ENCODE data around the gene GOLGA5.
"Not testable (repeated sequence)": the region's sequence is repeated elsewhere in the genome, so short reads cannot be mapped to it uniquely, and the experiment has no call there.

Gene GOLGA5

DNA sequence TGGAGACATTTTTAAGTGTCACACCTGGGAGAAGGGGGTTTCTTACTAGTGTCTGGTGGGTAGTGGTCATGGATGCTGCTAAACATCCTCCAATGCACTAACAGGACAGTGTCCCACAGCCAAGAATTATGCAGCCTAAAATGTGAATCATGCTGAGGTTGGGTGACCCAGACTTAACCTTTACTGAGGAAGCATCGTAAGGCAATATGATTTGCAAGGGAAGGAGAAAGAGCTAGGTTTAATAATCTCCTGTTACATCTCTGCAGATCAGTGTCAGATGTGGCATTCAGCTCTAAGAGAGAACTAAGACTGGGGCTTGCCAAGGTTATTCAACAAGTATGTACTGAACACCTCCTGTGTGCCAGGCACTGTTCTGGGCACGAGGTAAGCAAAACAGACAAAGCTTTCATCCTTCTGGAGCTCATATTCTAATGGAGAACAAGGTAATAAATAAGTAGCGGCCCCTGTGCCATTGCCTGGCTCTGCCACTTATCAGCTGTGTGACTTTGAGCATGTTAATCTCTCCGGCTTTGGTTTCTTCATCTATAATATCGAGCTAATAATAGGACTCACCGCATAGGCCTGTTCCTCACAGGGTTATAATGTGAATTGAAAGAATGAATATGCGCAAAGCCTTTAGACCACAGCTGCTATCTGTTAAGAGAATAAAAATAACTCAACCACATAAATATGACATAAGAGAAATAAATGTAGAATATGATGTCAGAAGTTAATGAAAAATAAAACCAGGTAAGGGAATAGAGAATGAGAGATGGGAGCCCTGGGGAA, 13.5 kb upstream of the GOLGA5 start:
- DNase-seq: no peak

DNA sequence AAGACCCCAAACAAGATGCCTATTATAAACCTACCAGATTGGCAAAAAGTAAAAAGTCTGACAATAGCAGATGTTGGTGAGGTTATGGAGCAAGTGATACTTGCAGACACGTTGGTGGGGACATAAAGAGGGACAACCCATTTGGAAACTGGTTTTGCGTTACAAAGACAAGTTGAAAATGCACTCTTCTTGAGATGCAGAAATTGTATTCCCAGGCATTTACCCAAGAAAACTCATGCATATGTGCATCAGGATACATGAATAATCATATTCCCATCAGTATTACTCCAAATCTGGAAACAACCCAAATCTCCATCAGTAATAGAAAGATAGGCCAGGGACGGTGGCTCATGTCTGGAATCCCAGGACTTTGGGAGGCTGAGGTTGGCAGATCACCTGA, 12.8 kb upstream of the GOLGA5 start:
- no peak for DNase-seq

GRCh38 chr14:92783813-92784431, 10.2 kb upstream of the GOLGA5 start:
- peak in 1 of 2 donors; percentile 30 for DNase-seq

GRCh38 chr14:92785667-92786426, 8.3 kb upstream of the GOLGA5 start:
- DNase-seq: no peak

GRCh38 chr14:92786427-92786756, 7.7 kb upstream of the GOLGA5 start:
- no peak for DNase-seq

DNA sequence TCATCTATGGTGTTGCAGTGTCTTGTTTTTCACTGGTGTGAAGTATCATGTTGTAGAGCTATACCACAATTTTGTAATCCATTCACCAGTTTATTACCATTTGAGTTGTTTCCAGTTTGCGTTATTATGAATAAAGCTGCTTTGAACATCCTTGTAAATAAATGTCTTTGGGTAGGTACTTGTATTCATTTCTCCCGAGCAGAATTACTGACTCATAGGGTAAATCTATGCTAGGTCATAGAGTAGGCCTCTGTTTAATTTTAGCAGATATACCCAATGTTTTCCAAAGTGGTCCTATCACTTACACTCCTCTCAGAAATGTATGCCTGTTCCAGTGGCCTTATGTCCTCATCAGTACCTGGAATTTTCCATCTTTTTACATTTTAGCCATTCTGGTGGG, 6.6 kb upstream of the GOLGA5 start:
- no peak for DNase-seq

- no peak for DNase-seq
Observed at GRCh38 chr14:92789457-92790089, 4.5 kb upstream of the GOLGA5 start.

- no peak for DNase-seq
Observed at GRCh38 chr14:92792885-92793284, 1.2 kb upstream of the GOLGA5 start.

- DNase-seq: no peak
Observed at GRCh38 chr14:92794547-92794941, 439 bp downstream of the GOLGA5 start.

DNA sequence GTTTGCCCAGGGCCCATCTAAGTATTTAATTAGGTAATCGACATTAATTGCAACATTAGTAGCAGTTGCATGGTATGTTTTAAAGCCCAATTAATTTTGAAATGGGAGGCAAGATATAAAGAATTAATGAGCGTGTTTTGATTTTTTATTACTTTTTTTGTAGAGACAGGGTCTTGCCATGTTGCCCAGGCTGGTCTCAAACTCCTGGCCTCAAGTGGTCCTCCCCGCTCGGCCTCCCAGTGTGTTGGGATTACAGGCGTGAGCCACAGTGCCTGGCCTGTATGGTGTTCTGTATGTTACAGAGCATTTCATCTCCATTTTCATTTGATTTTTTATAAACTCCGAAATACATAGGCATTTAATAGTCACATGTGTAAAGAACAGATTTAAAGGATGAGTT, 856 bp downstream of the GOLGA5 start:
- no peak for DNase-seq

GRCh38 chr14:92797935-92798653, 4.0 kb downstream of the GOLGA5 start:
- DNase-seq: no peak

DNA sequence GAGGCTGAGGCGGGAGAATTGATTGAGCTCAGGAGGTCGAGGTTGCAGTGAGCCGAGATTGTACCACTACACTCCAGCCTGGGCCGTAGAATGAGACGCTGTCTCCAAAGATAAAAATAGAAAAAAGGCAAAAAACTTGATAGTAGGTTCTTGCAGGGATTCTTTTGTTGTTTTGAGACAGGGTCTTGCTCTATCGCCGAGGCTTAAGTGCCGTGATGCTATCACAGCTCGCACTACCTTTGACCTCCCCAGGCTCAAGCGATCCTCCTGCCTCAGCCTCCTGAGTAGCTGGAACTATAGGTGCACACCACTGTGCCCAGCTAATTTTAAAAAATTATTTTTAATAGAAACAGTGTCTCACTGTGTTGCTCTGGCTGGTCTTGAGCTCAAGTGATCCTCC, 4.7 kb downstream of the GOLGA5 start:
- DNase-seq: no peak

- no peak for DNase-seq
Observed at GRCh38 chr14:92800012-92800411, 5.9 kb downstream of the GOLGA5 start.

DNA sequence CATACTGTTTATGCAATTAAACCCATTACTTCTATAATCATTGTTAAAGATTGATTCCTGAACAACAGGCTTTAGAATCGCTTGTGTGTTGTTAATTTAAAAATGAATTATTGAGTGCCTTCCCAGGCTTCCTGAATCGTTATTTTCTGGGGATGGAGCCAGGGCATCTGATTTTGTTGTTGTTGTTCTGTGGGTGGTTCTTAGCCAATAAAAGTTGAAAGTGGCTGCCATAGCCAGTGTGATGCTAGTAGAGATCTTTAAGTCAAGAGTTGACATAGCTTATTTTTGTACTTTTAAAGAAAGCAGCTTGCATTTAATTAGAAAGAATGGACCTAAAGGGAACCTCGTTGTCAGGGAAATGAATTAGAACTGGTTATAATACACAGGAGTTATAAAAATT, 6.4 kb downstream of the GOLGA5 start:
- no peak for DNase-seq

DNA sequence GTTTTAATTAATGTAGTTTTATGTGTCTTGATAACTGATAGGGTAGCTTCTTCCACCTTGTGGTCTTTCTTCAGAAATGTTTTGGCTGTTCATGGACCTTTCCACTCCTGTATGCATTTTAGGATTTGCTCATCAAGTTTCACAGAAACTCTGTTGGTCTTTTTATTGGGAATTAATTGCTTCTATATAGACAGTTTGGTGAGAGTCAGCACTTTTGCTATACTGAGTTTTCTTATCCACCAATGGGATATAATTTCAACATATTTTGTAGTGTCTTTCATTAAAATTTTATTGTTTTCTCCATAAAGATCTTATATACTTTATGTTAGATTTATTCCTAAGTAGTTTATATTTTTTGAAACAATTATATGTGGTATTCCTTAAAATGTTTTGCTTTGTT, 7.8 kb downstream of the GOLGA5 start:
- no peak for DNase-seq

- DNase-seq: no peak
Observed at GRCh38 chr14:92802678-92803077, 8.6 kb downstream of the GOLGA5 start.

- DNase-seq: no peak
Observed at GRCh38 chr14:92813201-92813600, 19.1 kb downstream of the GOLGA5 start.

DNA sequence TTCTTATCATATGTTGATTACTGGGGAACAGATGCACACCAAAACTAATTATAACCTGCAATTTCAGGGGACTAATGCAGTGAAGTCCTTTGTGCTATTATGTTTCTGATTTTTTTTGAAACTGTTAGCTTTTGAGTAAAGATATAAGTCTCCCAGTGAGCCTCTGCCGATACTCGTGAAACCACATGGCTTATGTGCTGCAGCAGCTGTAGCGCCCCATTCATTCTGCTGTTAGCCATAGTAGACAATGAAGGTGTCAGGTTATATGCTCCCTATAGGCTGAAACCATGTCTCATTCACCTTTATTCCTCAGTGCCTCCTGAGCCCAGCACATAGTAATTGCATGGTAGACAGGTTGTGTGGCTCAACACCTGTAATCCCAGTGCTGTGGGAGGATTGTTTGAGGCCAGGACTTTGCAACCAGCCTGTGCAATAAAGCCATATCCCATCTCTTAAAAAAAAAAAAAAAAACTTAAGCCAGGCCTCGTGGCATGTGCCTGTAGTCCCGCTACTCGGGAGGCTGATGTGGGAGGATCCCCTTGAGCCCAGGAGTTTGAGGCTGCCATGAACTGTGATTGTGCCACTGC, 25.0 kb downstream of the GOLGA5 start:
- no peak for DNase-seq

GRCh38 chr14:92819680-92820535, 25.8 kb downstream of the GOLGA5 start:
- not testable (repeated sequence) for DNase-seq

GRCh38 chr14:92820536-92820840, 26.4 kb downstream of the GOLGA5 start:
- not testable (repeated sequence) for DNase-seq

DNA sequence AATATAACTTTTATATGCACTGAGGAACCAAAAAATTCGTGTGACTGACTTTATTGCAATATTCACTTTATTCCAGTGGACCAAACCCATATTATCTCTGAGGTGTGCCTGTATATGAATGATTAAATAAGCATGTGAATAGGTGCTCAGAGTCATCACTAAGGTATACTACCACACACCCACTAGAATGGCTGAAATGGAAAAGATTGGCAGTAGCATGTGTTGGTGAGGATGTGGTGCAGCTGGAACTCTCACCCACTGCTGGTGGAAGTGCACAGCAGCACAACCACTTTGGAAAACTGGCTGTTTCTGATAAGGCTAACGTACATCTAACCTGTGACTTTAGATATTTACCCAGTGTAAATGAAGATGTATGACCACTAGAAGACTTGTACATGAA, 36.8 kb downstream of the GOLGA5 start:
- DNase-seq: no peak

Measured in stimulated activated CD4-positive, alpha-beta T cell treated with anti-CD3 and anti-CD28 coated beads, Interleukin-2, amount 100 ng/mL, for 48 hours (primary cell).